ENCODE results near the gene SRSF8.
"Not testable (repeated sequence)": the region's sequence is repeated elsewhere in the genome, so short reads cannot be mapped to it uniquely, and the experiment has no call there.

Gene SRSF8, protein sequence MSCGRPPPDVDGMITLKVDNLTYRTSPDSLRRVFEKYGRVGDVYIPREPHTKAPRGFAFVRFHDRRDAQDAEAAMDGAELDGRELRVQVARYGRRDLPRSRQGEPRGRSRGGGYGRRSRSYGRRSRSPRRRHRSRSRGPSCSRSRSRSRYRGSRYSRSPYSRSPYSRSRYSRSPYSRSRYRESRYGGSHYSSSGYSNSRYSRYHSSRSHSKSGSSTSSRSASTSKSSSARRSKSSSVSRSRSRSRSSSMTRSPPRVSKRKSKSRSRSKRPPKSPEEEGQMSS

DNA sequence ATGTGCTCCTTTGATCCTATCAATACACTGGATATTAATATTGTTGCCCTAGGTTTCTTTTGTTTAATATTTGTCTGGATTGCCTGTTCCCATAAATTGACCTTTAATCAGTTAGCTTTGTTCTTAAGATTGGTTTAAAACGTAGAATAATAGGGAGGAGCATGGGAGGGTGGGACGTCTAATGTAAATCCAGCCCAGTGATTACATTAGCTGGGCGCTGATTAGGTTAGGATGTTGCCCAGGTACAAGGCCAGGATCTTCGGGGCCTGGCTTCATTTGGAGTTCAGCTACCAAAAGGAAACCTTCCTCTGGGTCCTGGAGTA, at the start of gene SRSF8:
Gene SRSF8, plus strand, starts transcription at position 204 of the 323 bp plus-strand sequence. CDS start 308 bp downstream, outside the sequence.
- DNase-seq (ENCODE audit: low read depth in 1 of 2, low spot score in 1 of 2), result no peak

DNA sequence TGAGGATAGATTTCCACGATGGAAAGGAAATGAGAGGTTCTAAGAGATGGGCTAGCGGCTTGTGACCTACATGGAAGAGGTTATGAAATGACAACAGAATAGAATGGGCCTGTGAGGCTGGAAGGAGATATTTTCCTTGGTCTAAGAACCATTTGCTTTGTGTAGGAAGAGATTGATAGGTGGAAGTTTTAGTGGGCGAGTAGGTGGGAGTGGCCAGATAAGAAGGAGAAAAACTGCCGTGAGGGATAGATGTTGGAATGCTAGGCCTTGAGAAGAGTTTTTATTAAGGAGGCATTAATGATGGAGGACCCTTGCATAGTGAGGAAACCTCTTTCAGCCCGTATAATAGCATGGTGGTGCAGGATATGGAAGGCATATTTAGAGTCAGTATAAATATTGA, 45.3 kb upstream of the SRSF8 start:
- not testable (repeated sequence) for DNase-seq (ENCODE audit: low read depth in 1 of 2, low spot score in 1 of 2)

DNA sequence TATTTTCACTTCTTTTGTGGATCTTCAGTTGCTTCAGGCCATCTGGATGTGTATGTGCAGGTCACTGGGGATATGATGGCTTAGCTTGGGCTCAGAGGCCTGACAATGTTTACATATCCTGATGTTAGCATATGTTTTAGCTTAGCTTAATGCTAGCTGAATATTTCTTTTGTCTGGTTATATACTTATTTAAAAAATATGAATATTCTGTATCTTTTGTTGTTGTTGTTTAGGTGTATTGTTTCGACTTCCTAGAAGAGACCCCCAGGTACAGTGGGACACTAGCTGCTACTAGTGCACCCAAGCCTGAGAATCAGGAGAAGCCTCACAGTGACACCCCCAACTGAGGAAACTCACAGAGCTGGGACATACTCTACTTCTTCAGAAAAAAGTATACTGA, 41.8 kb upstream of the SRSF8 start, which contains the start of gene KDM4E:
Gene KDM4E, plus strand, starts transcription at position 301 of the 400 bp plus-strand sequence. CDS start 300 bp downstream, outside the sequence.
- DNase-seq (ENCODE audit: low read depth in 1 of 2, low spot score in 1 of 2), result no peak

DNA sequence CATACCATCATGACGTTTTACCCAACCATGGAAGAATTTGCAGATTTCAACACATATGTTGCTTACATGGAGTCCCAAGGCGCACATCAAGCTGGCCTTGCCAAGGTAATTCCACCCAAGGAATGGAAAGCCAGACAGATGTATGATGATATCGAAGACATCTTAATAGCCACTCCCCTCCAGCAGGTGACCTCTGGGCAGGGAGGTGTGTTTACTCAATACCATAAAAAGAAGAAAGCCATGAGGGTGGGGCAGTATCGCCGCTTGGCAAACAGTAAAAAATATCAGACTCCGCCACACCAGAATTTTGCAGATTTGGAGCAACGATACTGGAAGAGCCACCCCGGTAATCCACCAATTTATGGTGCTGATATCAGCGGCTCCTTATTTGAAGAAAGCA, 41.1 kb upstream of the SRSF8 start:
- DNase-seq (ENCODE audit: low read depth in 1 of 2, low spot score in 1 of 2), result not testable (repeated sequence)

DNA sequence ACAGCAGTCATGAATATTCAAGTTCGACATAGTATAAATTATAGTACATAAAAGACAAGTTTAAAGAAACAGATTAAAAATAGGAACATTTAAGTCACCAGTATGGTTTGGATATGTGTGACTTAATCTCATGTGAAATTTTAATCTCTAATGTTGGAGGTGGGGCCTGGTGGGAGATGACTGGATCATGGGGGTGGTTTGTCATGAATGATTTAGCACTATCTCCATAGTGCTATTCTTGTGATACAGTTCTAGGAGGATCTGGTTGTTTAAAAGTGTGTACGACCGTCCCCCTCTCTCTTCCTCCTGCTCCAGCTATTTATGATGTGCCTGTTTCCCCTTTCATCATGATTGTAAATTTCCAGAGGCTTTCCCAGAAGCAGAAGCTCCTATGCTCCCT, 38.4 kb upstream of the SRSF8 start:
- no peak for DNase-seq (ENCODE audit: low read depth in 1 of 2, low spot score in 1 of 2)

DNA sequence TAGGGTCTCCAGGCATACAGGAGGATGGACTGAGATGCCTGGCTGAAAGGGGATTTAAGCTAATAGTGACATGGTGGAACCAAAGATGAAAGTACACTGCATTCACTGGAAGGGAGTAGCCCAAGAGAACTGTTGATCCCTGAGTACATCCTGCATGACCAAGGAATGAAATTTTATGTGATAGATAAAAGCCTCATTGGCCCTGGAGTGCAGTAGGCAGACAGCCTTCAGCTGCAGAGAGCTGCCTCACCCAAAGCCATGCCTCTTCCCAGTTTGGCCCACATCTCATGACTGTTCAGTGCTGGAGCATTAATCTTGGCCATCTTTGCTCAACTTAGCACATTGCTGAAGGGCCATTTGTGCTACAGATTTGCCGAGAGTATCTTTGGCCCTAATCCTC, 33.7 kb upstream of the SRSF8 start:
- no peak for DNase-seq (ENCODE audit: low read depth in 1 of 2, low spot score in 1 of 2)

DNA sequence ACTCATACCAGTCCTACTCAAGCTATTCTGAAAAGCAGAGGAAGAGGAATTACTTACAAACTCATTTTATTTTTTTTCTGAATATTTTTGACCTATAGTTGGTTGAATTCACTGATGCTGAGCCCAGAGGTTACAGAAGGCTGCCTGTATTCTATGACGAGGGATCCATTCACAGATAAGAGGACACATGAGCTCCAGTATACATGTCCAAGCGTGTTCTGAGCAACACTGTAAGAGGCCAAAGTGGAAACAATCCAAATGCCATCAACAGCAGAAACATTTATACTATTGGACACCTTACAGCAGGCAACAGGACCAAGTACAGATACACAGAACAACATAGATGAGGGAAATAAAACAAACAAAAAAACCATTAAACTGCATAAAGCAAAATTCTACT, 31.4 kb upstream of the SRSF8 start:
- no peak for DNase-seq (ENCODE audit: low read depth in 1 of 2, low spot score in 1 of 2)

DNA sequence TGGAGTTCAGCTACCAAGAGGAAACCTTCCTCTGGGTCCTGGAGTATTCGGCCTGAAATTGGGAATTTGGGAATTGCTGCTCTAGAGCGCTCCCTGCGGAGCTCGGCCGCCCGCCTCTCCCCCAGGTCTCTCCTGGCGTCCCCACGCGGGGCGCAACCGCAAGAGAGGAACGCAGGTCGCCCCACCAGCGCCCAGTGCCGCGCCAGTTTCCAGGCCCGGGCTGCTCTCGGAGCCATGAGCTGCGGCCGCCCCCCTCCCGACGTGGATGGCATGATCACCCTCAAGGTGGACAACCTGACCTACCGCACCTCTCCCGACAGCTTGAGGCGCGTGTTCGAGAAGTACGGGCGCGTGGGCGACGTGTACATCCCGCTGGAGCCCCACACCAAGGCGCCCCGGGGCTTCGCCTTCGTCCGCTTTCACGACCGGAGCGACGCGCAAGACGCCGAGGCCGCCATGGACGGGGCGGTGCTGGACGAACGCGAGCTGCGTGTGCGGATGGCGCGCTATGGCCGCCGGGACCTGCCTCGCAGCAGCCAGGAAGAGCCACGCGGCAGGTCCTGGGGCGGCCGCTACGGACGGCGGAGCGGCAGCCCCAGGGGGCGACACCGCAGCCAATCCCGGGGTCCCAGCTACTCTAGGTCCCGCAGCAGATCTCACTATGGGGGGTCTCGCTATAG, 29.2 kb upstream of the SRSF8 start:
- DNase-seq (ENCODE audit: low read depth in 1 of 2, low spot score in 1 of 2), result not testable (repeated sequence)

DNA sequence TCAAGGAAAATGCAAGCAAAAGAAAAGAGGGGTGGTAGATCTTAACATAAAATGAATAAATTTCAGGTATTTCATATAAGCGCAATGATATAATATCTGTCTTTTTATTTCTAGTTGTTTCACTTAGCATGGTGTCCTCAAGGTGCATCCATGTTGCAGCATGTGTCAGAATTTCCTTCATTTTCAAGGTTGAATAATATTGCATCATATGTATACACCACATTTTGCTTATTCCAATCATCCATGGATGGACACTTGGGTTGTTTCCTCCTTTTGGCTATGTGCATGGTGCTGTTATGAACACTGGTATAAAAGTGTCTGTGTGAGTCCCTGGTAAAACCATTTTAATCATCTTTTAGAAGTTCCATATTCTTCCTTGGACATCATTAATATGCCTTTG, 24.5 kb upstream of the SRSF8 start:
- no peak for DNase-seq (ENCODE audit: low read depth in 1 of 2, low spot score in 1 of 2)

DNA sequence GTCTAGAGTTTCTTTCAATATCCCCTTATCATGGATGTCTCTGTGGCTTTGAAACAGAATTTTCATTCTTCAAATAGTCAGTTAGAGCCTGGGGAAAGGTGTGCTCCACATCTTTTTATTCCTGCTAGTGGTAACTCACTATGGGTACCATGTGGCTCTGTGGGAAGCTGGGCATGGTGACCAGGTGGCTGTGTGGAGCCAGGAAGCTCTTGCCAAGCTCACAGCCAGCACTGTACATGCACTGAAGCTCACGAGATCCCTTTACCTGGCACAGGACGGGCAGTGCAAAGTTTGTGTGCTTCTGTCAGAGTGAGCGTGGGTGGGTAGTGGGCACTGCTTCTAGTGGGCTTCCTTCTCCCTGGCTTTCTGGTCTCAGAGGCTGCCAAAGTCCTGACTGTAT, 23.8 kb upstream of the SRSF8 start:
- DNase-seq (ENCODE audit: low read depth in 1 of 2, low spot score in 1 of 2), result no peak

DNA sequence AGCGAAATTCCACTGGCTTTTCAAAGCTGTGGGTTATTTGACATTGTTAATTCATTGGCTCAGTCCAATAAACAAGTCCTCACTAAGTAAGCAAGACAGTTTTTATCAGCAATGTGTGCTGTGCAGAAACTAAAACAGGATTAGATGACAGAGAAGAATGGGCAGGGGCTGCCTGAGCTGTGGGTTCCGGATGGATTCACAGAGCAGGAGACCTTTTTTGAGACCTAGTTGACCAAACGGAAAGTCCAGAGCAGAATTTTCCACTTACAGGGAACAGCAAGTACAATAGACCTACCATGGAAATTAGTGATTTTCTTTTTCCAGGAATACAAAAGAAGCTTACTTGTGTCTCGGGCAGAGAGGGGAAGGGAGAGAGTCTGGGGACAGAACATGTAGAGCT, 22.7 kb upstream of the SRSF8 start:
- DNase-seq (ENCODE audit: low read depth in 1 of 2, low spot score in 1 of 2), result no peak

DNA sequence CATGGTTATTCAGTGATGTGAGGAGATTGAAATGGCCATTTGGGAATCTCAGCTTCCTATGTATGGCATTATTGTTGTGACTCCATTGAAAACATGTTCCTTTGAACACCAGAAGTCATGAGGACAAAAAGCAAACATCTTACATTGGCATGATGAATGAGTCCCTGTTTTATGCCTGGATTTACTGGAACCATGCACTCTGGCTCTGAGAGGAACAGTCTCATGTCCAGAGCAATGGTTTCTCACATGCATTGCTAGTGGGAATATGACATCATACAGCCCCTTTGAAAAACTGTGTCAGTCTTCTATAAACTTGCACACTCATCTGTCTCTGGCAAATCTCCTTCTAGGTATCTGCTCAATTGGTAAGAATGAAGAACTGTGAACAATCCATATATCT, 20.9 kb upstream of the SRSF8 start:
- DNase-seq (ENCODE audit: low read depth in 1 of 2, low spot score in 1 of 2), result no peak

DNA sequence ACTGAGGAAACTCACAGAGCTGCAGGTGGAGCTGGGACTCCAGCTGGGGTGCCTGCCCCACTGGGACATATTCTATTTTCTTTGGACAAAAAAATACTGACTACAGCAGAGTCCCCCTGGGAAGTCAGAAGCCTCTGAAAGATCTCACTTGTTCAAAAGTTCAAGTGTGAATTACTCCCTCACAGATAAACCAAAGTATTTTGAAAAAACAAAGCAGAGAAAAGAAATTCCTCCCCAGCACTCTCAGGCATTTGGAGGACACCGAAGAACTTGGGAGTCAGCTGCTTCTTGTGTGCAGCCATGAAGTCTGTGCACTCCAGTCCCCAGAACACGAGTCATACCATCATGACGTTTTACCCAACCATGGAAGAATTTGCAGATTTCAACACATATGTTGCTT, 17.6 kb upstream of the SRSF8 start, which contains the start of gene KDM4F:
Gene KDM4F, plus strand, starts transcription at position 301 of the 400 bp plus-strand sequence.
- not testable (repeated sequence) for DNase-seq (ENCODE audit: low read depth in 1 of 2, low spot score in 1 of 2)

DNA sequence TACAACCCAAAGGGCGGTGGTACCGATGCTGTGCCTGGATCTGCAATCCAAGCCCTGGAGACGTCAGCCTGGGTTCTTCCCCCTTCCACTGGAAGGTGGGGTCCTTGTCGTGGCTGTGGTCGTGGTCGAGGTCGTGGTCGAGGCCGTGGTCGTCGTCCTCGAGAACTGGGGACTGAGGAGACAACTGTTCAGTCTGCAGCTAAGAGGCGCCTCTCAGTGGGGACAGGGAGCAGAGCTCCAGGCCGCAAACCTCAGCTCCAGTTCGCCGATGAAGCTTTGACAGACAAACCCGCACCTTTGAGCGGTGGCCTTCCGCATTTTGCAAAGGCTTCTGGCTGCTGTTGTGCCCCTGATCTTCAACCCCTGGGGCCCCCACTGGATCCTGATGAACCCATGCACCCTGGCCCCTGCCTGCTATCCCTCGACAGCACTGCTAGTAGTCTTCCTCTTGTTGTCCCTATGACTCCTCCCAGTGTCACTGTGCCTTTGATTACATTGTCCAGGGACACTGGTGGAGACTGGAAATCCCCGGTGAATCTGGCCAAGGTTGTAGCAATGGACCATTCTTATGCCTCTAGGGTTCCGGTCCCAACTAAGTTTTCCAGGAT, 16.0 kb upstream of the SRSF8 start:
- no peak for DNase-seq (ENCODE audit: low read depth in 1 of 2, low spot score in 1 of 2)

DNA sequence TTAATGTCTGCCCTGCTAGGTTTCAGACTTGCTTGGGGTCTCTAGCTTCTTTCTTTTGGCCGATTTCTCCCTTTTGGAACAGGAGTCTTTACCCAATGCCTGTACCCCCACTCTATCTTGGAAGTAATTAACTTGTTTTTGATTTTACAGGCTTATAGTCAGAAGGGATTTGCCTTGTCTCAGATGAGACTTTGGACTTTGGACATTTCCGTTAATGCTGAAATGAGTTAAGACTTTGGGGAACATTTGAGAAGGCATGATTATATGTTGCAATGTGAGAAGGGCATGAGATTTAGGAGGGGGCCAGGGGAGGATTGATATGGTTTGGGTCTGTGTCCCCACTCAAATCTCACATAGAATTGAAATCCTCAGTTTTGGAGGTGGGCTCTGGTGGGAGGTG, 12.4 kb upstream of the SRSF8 start:
- DNase-seq (ENCODE audit: low read depth in 1 of 2, low spot score in 1 of 2), result no peak

DNA sequence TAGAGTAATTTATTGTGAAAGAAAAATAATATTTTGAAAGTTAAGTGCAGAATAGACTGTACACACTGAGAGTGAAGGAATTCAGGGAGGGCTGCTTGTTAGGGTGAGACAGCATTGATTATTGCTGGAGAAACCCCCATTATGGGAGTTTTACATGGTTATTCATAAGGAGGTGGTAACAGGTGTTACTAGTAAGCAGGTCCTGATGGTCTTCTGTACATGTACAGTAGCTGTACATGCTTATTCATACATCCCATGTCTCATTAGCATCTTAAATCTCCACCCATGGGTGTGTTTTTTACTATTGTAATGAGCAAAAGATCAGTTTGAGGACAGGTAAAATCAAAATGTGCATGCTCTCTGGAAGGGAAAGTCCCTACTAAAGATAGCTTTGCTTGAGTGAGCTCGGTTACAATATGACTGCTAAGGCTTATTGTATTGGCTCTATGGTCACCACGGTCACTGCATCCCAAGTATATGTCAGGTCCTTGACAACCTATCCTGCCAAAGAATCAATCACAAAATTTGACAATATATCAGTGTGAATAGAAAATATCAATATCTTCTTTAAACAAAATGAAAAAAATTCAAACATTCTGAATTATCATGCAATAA, 11.3 kb upstream of the SRSF8 start:
- no peak for DNase-seq (ENCODE audit: low read depth in 1 of 2, low spot score in 1 of 2)

DNA sequence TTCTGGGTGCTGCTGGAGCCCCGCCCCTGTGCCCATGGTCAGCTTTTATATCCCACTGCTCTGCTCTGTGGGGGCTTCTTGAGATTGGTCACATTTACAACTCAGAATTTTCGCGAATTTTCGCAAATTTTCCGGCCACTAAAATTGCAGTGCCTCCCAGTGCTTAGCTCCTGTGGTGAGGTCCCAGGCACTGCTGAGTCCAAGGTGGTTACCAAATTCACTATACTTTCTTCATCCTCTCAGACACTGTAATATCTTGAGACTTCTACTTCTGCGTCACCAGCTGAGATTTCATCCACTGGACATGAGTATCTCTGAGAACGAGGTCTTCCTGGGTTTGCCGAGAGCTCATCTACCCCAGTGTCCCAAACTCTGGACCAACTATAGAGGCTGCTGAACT, 8.8 kb upstream of the SRSF8 start:
- no peak for DNase-seq (ENCODE audit: low read depth in 1 of 2, low spot score in 1 of 2)

DNA sequence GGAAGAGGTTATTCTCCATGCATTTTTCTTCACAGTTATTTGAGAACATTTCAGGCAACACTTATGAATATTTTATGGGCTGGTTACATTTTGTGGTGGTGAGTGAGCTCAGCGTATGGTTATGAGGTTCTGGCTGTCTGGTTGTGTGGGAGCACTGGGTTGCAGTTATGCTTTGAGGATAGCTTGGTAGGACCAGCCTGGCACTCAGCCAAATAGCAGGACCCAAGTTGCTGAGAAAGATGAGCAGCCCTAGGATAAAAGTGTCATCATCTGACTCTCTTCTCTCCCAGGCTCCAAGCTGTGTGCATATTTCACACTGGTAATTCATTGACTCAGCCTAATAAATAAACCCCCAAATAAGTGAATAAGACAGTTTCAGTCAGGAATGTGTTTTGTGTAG, 8.1 kb upstream of the SRSF8 start:
- no peak for DNase-seq (ENCODE audit: low read depth in 1 of 2, low spot score in 1 of 2)

DNA sequence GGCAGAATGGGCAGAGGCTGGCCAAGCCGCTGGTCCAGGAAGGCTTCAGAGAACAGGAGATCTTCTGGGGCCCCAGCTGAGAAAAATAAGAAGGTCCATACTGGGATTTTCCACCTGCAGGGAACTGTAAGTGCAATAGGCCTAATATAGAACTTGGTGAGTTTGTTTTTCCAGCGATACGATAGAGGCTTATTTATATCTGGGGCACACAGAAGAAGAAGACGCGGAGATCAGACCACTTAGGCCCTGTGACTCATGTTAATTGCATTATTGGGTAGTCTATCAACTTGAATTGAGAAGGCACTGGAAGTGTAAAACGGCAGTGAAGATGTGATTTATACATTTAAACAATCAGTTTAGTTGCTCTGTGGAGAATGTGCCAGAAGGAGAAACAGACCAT, 7.7 kb upstream of the SRSF8 start:
- no peak for DNase-seq (ENCODE audit: low read depth in 1 of 2, low spot score in 1 of 2)

DNA sequence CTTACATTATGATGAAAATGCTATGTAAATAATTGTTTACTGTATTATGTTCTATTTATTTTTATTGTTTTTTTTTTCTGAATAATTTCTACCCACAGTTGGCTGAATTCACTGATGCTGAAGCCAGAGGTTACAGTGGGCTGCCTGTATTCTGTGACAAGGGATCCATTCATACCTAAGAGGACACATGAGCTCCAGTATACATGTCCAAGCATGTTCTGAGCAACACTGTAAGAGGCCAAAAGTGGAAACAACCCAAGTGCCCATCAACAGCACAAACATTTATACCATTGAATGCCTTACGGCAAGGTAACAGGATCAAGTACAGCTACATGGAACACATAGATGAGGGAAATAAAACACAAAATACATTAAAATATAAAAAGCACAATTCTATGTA, 1.4 kb upstream of the SRSF8 start:
- DNase-seq (ENCODE audit: low read depth in 1 of 2, low spot score in 1 of 2), result no peak

DNA sequence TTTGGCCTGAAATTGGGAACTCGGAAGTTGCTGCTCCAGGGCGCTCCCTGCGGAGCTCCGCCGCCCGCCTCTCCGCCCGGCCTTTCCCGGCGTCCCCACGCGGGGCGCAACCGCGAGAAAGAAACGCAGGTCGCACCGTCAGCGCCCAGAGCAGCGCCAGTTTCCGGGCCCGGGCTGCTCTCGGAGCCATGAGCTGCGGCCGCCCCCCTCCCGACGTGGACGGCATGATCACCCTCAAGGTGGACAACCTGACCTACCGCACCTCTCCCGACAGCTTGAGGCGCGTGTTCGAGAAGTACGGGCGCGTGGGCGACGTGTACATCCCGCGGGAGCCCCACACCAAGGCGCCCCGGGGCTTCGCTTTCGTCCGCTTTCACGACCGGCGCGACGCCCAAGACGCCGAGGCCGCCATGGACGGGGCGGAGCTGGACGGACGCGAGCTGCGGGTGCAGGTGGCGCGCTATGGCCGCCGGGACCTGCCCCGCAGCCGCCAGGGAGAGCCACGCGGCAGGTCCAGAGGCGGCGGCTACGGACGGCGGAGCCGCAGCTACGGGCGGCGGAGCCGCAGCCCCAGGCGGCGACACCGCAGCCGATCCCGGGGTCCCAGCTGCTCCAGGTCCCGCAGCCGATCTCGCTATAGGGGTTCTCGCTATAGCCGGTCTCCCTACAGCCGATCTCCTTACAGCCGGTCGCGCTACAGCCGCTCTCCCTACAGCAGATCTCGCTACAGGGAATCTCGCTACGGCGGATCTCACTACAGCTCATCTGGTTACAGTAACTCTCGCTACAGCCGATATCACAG, 521 bp downstream of the SRSF8 start:
- DNase-seq (ENCODE audit: low read depth in 1 of 2, low spot score in 1 of 2), result peak; percentile 55 to 66

Data from activated CD4-positive, alpha-beta T cell treated with anti-CD3 and anti-CD28 coated beads, Interleukin-2, amount 50 U/mL, for 24 hours (primary cell).